Right atrium auricular region (tissue), 2 donors: ENCODE data around the gene FANCI. TPM values are rescaled to one million over a fixed set of nuclear protein-coding genes. Genes with fewer than 3 reads are reported as not detected.
A peak's percentile ranks its signal among the peaks of the same experiment; 100 is the strongest.

ENCODE experiments used
- DNase-seq: peaks from one replicate; pipeline ENCODE4 v3.0.0-alpha.2; 2019; ENCODE audit warnings: low spot score
- H3K27ac ChIP-seq, 2 donors: fragments of 200-600 bp; sonication (generic); 1 replicate in 1 of 2; 2 replicates in 1 of 2; pipeline ENCODE4 v1.5.1; 2016 to 2019
- H3K27me3 ChIP-seq, 2 donors: fragments of 200-600 bp; sonication (generic); one replicate each; pipeline versions ENCODE4 v1.5.1 to v1.6.0; 2017 to 2019
- H3K36me3 ChIP-seq: fragments of 200-600 bp; sonication (generic); one replicate; pipeline ENCODE4 v1.5.1; 2016
- H3K4me1 ChIP-seq, 2 donors: fragments of 200-600 bp; sonication (generic); one replicate each; pipeline versions ENCODE4 v1.5.1 to v1.6.0; 2017 to 2019
- H3K4me3 ChIP-seq, 2 donors: fragments of 200-600 bp; sonication (generic); 1 replicate in 1 of 2; 2 replicates in 1 of 2; pipeline ENCODE4 v1.5.1; 2017 to 2019; ENCODE audit warnings: mild to moderate bottlenecking in 1 of 2, moderate library complexity in 1 of 2
- H3K9me3 ChIP-seq, 2 donors: fragments of 200-600 bp; sonication (generic); one replicate each; pipeline ENCODE4 v1.5.1; 2019
- CTCF ChIP-seq, 2 donors: fragments of 200-600 bp; sonication (generic); IDR thresholded peaks; one replicate each; pipeline ENCODE4 v1.5.1; 2019; ENCODE audit warnings: antibody characterized with exemption in 2 of 2
- total RNA-seq, 2 donors: library from RNA; depleted of rRNA; stranded (reverse); fragments of >200 nt; gene quantifications; one replicate each; pipeline ENCODE4 v1.1.0, GENCODE V29; 2016

Gene FANCI
- 1 to 10 TPM in 1 of 2 donors, under 1 TPM in 1; 0.79 to 1.6 TPM for total RNA-seq

- no peaks in the 10 kb centered on the region for H3K9me3 ChIP-seq
- H3K4me1 ChIP-seq: peaks cover 0 to 18% of the 10 kb centered on the region in 2 donors
- peak within 1 kb of the TSS; percentile 63 to 84 for H3K4me3 ChIP-seq
- peak; percentile 92 for DNase-seq
- H3K27ac ChIP-seq: peak within 1 kb of the TSS; percentile 46 to 69
- H3K36me3 ChIP-seq: no peaks in the 10 kb centered on the region
- H3K27me3 ChIP-seq: no peaks in the 10 kb centered on the region
- TF ChIP-seq CTCF (IDR thresholded peaks at IDR 0.05): peak; percentile 45 to 72
Observed at GRCh38 chr15:89243691-89244573, at the start of gene FANCI. Gene FANCI (plus strand): TSS chr15:89243979. CDS start chr15:89247648, 3,669 bp downstream.

GRCh38 chr15:89194608-89195007 is 49.2 kb upstream of the FANCI start:
- H3K4me3 ChIP-seq: no peak overlapping the region
- H3K27ac ChIP-seq: peak overlapping the region in 1 of 2 donors; percentile 22
- no peak for TF ChIP-seq CTCF (IDR thresholded peaks at IDR 0.05)
- no peak for DNase-seq
- peaks cover 0 to 10% of the 10 kb centered on the region in 2 donors for H3K4me1 ChIP-seq
- no peaks in the 10 kb centered on the region for H3K27me3 ChIP-seq
- H3K36me3 ChIP-seq: peaks cover 88% of the 10 kb centered on the region
- no peaks in the 10 kb centered on the region for H3K9me3 ChIP-seq

GRCh38 chr15:89195836-89196235 is 47.9 kb upstream of the FANCI start:
- Histone ChIP-seq H3K9me3 (no peaks in the 10 kb centered on the region), H3K27ac (peak overlapping the region in 1 of 2 donors; percentile 45), H3K4me3 (no peak overlapping the region), H3K36me3 (peaks cover 76% of the 10 kb centered on the region), H3K27me3 (no peaks in the 10 kb centered on the region), H3K4me1 (peaks cover 0 to 17% of the 10 kb centered on the region in 2 donors)
- no peak for TF ChIP-seq CTCF (IDR thresholded peaks at IDR 0.05)
- DNase-seq: no peak

GRCh38 chr15:89196241-89196640 is 47.5 kb upstream of the FANCI start:
- no peaks in the 10 kb centered on the region for H3K9me3 ChIP-seq
- no peaks in the 10 kb centered on the region for H3K27me3 ChIP-seq
- DNase-seq: no peak
- peaks cover 71% of the 10 kb centered on the region for H3K36me3 ChIP-seq
- peak overlapping the region in 1 of 2 donors; percentile 45 for H3K27ac ChIP-seq
- H3K4me1 ChIP-seq: peaks cover 0 to 17% of the 10 kb centered on the region in 2 donors
- H3K4me3 ChIP-seq: no peak overlapping the region
- no peak for TF ChIP-seq CTCF (IDR thresholded peaks at IDR 0.05)

GRCh38 chr15:89196994-89197393 is 46.8 kb upstream of the FANCI start:
- H3K4me1 ChIP-seq: peaks cover 0 to 17% of the 10 kb centered on the region in 2 donors
- no peak for TF ChIP-seq CTCF (IDR thresholded peaks at IDR 0.05)

More at GRCh38 chr15:89196994-89197393, 46.8 kb upstream of the FANCI start:
- H3K36me3 ChIP-seq: peaks cover 64% of the 10 kb centered on the region
- H3K27me3 ChIP-seq: no peaks in the 10 kb centered on the region
- H3K27ac ChIP-seq: peak overlapping the region in 1 of 2 donors; percentile 48
- H3K9me3 ChIP-seq: no peaks in the 10 kb centered on the region
- DNase-seq: no peak
- H3K4me3 ChIP-seq: no peak overlapping the region
